Right atrium auricular region (tissue), 2 donors: ENCODE data around the gene NMRK1. TPM values are rescaled to one million over a fixed set of nuclear protein-coding genes. Genes with fewer than 3 reads are reported as not detected.

Experiments
- DNase-seq: peaks from one replicate; pipeline ENCODE4 v3.0.0-alpha.2; 2019; ENCODE audit warnings: low spot score
- H3K27ac ChIP-seq, 2 donors: fragments of 200-600 bp; sonication (generic); 1 replicate in 1 of 2; 2 replicates in 1 of 2; pipeline ENCODE4 v1.5.1; 2016 to 2019
- H3K27me3 ChIP-seq, 2 donors: fragments of 200-600 bp; sonication (generic); one replicate each; pipeline versions ENCODE4 v1.5.1 to v1.6.0; 2017 to 2019
- H3K36me3 ChIP-seq: fragments of 200-600 bp; sonication (generic); one replicate; pipeline ENCODE4 v1.5.1; 2016
- H3K4me1 ChIP-seq, 2 donors: fragments of 200-600 bp; sonication (generic); one replicate each; pipeline versions ENCODE4 v1.5.1 to v1.6.0; 2017 to 2019
- H3K4me3 ChIP-seq, 2 donors: fragments of 200-600 bp; sonication (generic); 1 replicate in 1 of 2; 2 replicates in 1 of 2; pipeline ENCODE4 v1.5.1; 2017 to 2019; ENCODE audit warnings: mild to moderate bottlenecking in 1 of 2, moderate library complexity in 1 of 2
- H3K9me3 ChIP-seq, 2 donors: fragments of 200-600 bp; sonication (generic); one replicate each; pipeline ENCODE4 v1.5.1; 2019
- CTCF ChIP-seq, 2 donors: fragments of 200-600 bp; sonication (generic); IDR thresholded peaks; one replicate each; pipeline ENCODE4 v1.5.1; 2019; ENCODE audit warnings: antibody characterized with exemption in 2 of 2
- total RNA-seq, 2 donors: library from RNA; depleted of rRNA; stranded (reverse); fragments of >200 nt; gene quantifications; one replicate each; pipeline ENCODE4 v1.1.0, GENCODE V29; 2016

The NMRK1 gene
- total RNA-seq, 2 donors from 2014 or later: 5.5 to 9.6 TPM

GRCh38 chr9:75102177-75102790 is 14.3 kb upstream of the NMRK1 start:
- Histone ChIP-seq H3K36me3 (no peaks in the 10 kb centered on the region), H3K4me3 (no peak overlapping the region), H3K9me3 (no peaks in the 10 kb centered on the region), H3K4me1 (peaks cover 0 to 44% of the 10 kb centered on the region in 2 donors), H3K27me3 (no peaks in the 10 kb centered on the region), H3K27ac (no peak overlapping the region)
- no peak for TF ChIP-seq CTCF (IDR thresholded peaks at IDR 0.05)
- DNase-seq: no peak

GRCh38 chr9:75101004-75101588 is 13.1 kb upstream of the NMRK1 start:
- DNase-seq: no peak
- no peak for TF ChIP-seq CTCF (IDR thresholded peaks at IDR 0.05)
- Histone ChIP-seq H3K27me3 (no peaks in the 10 kb centered on the region), H3K27ac (no peak overlapping the region), H3K36me3 (no peaks in the 10 kb centered on the region), H3K4me3 (no peak overlapping the region), H3K9me3 (no peaks in the 10 kb centered on the region), H3K4me1 (peaks cover 0 to 38% of the 10 kb centered on the region in 2 donors)

GRCh38 chr9:75096796-75097195 is 8.8 kb upstream of the NMRK1 start:
- no peaks in the 10 kb centered on the region for H3K36me3 ChIP-seq
- TF ChIP-seq CTCF (IDR thresholded peaks at IDR 0.05): no peak
- H3K4me1 ChIP-seq: peaks cover 0 to 32% of the 10 kb centered on the region in 2 donors
- H3K9me3 ChIP-seq: no peaks in the 10 kb centered on the region
- no peak overlapping the region for H3K27ac ChIP-seq
- no peaks in the 10 kb centered on the region for H3K27me3 ChIP-seq
- H3K4me3 ChIP-seq: no peak overlapping the region
- DNase-seq: no peak

- H3K4me1 ChIP-seq: peaks cover 0 to 37% of the 10 kb centered on the region in 2 donors
- H3K36me3 ChIP-seq: no peaks in the 10 kb centered on the region
- H3K27me3 ChIP-seq: no peaks in the 10 kb centered on the region
- no peak for TF ChIP-seq CTCF (IDR thresholded peaks at IDR 0.05)
- no peak for DNase-seq
- H3K4me3 ChIP-seq: no peak overlapping the region
- H3K27ac ChIP-seq: no peak overlapping the region
- no peaks in the 10 kb centered on the region for H3K9me3 ChIP-seq
Observed at GRCh38 chr9:75092766-75093165, 4.8 kb upstream of the NMRK1 start.

- H3K4me1 ChIP-seq: peaks cover 0 to 51% of the 10 kb centered on the region in 2 donors
- DNase-seq: no peak
- H3K27me3 ChIP-seq: no peaks in the 10 kb centered on the region
- no peaks in the 10 kb centered on the region for H3K36me3 ChIP-seq
- H3K4me3 ChIP-seq: no peak overlapping the region
- no peak for TF ChIP-seq CTCF (IDR thresholded peaks at IDR 0.05)
- H3K9me3 ChIP-seq: no peaks in the 10 kb centered on the region
- H3K27ac ChIP-seq: no peak overlapping the region
Observed at GRCh38 chr9:75090579-75090978, 2.6 kb upstream of the NMRK1 start.

GRCh38 chr9:75089373-75089766 is 1.4 kb upstream of the NMRK1 start:
- H3K27me3 ChIP-seq: no peaks in the 10 kb centered on the region
- H3K36me3 ChIP-seq: no peaks in the 10 kb centered on the region
- peak overlapping the region; percentile 77 to 97 for H3K4me3 ChIP-seq
- H3K27ac ChIP-seq: peak overlapping the region; percentile 96 to 98
- DNase-seq: no peak
- TF ChIP-seq CTCF (IDR thresholded peaks at IDR 0.05): no peak
- H3K9me3 ChIP-seq: no peaks in the 10 kb centered on the region
- H3K4me1 ChIP-seq: peaks cover 0 to 43% of the 10 kb centered on the region in 2 donors
